ENCODE data around the gene RNF141. TPM values are rescaled to one million over a fixed set of nuclear protein-coding genes. Genes with fewer than 3 reads are reported as not detected.

RNF141 gene
- total RNA-seq, 1 experiment from 2014 or later: 29.8 TPM

DNA sequence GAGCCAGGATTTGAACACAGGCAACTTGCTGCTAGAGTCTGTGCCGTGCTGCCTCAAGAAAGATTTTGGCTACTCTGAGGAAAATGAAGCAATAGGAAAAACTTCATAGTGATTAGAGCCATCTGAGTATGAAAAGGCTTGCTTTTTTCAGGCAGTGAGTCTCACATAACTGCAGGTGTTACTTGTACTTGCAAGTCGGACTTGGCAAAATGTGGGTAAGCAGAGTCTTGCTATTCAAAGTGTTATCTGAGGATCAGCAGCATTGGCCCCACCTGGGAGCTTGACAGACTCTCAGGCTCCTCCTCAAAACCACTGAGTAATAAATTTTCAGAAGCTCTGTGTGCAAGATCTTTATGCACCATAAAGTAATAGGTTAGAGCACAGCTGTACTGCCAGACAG, 18.1 kb downstream of the RNF141 start:
- DNase-seq (ENCODE audit: low spot score): no peak

DNA sequence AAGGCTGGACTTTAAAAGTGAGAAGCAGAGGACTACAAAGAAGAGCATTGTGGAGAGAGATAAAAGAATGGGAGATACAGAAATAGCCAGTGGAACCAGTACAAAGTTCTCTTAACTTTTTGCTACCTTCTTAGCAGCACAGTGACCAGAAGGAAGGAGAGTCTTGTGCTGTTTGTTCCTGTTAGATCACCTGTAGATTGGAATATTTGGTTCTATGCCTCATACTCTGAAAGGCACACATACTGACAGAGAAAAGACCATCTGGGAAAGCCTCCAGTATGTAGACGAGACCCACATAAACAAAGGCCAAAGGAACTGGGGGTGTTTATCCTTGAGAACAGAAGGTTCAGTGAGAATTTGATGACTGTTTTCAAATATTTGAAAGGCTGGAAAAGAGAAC, 18.7 kb downstream of the RNF141 start:
- DNase-seq (ENCODE audit: low spot score): no peak

DNA sequence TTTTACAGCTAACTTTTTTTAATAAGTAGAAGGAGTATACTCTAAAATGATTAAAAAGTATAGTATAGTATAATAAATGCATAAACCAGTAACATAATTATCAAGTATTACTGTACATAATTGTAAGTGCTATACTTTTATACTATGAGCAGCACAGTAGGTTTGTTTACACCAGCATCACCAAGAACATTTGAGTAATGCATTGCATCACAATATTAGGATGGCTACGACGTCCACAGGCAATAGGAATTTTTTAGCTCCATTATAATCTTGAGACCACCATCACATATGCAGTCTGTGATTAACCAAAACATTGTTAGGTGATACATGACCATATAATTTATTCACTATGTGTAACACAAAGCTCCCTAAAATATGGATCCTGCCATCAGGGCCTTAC, 20.4 kb downstream of the RNF141 start:
- no peak for DNase-seq (ENCODE audit: low spot score)

GRCh38 chr11:10519630-10520029, 21.4 kb downstream of the RNF141 start:
- DNase-seq (ENCODE audit: low spot score): no peak

DNA sequence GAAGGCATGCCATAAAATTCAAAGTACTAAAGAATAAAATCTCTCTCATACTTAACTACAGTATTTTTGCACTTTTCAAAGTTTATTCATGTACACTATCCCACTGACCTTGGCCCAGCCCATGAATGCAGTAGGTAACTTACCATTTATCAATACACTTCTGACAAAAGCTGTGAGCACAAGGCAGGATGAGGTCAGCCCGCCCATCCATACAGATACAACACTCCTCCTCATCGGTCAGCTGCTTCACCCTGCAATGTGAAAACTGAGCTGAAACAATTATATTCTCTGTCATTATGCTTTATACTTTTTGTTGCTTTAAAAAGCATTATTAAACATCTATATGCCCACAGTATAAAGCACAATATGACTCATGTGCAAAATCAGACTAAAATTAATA, 22.1 kb downstream of the RNF141 start:
- no peak for DNase-seq (ENCODE audit: low spot score)

- DNase-seq (ENCODE audit: low spot score): no peak
Measured at GRCh38 chr11:10518123-10518522, 22.9 kb downstream of the RNF141 start.

DNA sequence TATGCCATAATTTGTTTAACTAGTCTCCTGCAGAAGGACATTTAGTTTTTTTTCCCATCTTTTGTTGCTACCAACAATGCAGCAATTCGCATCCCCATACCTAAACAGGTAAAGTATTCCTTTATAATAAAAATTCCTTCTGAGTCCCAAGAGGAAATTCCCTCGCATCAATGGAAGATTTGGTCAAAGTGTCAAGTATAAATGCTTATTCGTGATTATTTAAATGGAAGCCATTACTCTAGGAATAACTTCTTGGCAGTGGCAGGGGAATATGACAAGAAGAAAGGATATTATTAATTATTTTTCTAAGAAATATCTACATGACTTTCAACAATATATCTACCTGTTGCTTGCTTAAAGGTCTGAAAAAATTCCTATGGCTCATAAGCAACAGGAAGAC, 25.6 kb downstream of the RNF141 start:
- DNase-seq (ENCODE audit: low spot score): no peak

DNA sequence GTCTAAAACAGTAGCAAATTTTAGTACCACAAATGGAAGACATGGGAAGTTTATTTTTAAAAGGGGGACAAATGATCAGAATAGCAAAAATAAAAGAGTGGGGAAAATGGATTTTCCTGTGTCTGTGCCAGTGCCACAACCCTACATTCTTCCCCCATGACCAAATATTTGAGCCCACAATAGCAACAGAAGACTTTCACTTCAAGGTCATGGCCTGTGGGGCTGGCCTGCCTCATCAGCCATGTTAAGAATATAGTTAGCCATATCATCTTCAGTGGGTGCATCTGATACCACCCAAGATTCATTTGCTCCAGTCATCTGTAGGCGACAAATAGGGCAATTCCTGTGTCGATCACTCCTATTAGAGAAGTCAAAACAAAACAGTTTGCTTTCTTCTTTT, 26.3 kb downstream of the RNF141 start:
- no peak for DNase-seq (ENCODE audit: low spot score)

- no peak for DNase-seq (ENCODE audit: low spot score)
Measured at GRCh38 chr11:10514202-10514601, 26.8 kb downstream of the RNF141 start.

DNA sequence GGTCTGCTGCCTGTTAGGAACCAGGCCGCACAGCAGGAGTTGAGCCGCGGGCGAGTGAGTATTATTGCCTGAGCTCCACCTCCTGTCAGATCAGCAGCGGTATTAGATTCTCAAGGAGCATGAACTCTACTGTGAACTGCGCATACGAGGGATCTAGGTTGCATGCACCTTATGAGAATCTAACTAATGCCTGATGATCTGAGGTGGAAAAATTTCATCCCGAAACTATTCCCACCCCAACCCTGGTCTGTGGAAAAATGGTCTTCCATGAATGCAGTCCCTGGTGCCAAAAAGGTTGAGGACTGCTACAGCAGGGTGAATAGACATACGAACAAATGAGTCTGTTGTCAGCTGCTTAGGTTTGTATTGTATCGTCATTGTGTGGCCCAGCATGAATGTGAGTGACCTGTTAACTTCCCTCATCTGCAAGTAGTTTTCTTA, 29.8 kb downstream of the RNF141 start:
- DNase-seq (ENCODE audit: low spot score): no peak

DNA sequence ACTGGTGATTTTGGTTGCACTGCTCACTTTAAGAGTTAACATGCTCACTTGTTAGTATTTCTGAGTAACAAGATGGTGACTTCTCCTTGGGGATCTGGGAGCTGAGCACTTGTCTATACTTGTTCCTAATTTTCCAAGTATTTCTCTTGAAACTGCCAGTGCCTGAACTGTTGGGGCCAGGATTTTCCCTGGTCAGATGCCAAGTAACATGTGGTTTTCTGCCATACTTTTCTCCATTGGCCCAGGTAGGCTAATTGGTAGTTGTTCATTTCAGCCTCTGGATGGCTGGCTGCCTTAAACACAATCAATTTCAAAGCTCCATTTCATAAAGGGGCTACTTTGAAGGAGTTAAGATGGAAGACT, 35.0 kb downstream of the RNF141 start:
- no peak for DNase-seq (ENCODE audit: low spot score)

- no peak for DNase-seq (ENCODE audit: low spot score)
Measured at GRCh38 chr11:10505278-10506007, 35.5 kb downstream of the RNF141 start.

DNA sequence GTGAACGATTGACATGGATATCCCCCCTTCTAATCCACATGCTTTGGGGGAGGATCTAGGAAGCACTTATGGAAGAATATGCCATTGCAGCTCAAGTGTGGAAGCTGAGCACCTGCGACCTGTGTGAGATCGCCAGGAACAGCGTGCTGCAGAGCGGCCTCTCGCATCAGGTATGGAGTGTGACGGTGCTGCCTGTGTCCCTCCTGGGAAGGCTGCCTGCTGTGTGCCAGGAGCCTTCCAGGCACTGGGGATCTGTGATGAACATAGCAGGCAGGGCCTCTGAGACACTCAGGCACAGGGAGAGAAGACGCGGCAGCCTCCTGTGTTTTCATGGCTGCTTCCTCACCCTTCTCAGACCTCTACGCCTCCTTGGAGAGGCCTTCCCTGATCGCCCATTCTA, 36.5 kb downstream of the RNF141 start:
- no peak for DNase-seq (ENCODE audit: low spot score)

DNA sequence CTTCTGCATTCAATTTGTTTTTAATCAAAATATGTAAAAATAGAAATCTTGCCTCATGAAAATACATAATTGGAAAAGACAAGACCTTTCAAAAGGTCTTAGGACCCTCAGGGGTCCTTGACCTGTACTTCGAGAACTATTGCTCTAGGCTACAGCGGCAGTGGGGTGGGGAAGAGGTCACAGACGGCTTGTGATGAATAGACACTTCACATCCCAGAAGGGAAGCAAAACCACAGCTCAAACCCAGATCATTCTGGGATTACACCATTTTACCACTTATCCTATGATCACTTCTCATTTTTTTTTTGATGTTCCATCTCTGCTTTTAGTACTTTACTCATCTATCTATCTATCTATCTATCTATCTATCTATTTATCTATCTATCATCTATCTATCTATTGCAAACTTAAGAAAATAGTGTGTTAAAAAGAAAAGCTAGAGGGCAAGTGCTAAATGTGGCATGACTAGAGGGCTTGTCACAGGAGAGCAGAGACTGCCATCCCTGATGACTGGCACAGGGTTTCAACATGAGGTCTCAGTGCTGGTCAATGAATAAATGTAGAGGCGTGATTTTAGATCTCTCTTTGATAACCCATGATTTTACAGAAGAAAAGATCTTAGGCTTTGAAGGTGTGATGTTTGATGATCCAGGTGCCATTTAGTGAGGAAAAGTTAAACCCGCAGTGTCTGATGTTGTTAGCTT, 37.1 kb downstream of the RNF141 start:
- DNase-seq (ENCODE audit: low spot score): no peak

DNA sequence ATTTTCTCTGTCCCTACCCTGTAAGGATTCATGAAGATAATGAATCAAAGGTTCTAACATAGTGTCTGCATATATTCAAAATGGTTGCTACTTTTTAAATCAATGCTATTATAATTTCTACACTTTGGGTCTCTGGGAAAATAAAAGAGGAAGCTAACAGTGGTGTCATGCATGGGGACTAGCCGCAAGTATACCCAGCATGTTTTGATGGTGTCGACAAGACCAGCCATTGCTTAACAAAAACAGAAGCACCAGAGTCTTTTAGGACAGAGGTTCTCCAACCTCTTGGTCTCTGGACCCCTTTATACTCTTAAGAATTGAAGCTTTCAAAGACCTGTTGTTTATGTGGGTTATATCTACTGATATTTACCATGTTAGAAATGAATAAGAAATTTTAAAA, 37.8 kb downstream of the RNF141 start:
- DNase-seq (ENCODE audit: low spot score): no peak

DNA sequence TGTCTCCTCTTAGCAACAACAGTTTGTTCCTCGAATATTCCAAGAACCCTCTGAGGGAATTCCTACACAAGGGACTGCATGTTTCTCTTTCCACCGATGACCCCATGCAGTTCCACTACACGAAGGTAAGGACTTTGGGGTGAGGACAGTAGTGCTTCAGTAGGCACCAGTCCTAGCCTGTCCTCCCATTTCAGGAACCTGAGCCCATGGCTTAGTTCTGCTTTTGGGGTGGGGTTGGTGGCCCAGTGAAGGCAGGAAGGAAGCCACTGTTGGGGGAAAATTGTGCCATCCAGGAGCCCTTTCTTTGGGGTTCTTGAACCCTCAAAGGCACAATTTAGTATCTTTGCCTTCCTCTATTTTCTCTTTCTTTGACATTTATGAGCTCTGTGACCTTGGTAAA, 38.2 kb downstream of the RNF141 start:
- DNase-seq (ENCODE audit: low spot score): no peak

- DNase-seq (ENCODE audit: low spot score): no peak
Measured at GRCh38 chr11:10502065-10502680, 38.8 kb downstream of the RNF141 start.

- DNase-seq (ENCODE audit: low spot score): no peak
Measured at GRCh38 chr11:10500757-10501684, 40.0 kb downstream of the RNF141 start.

DNA sequence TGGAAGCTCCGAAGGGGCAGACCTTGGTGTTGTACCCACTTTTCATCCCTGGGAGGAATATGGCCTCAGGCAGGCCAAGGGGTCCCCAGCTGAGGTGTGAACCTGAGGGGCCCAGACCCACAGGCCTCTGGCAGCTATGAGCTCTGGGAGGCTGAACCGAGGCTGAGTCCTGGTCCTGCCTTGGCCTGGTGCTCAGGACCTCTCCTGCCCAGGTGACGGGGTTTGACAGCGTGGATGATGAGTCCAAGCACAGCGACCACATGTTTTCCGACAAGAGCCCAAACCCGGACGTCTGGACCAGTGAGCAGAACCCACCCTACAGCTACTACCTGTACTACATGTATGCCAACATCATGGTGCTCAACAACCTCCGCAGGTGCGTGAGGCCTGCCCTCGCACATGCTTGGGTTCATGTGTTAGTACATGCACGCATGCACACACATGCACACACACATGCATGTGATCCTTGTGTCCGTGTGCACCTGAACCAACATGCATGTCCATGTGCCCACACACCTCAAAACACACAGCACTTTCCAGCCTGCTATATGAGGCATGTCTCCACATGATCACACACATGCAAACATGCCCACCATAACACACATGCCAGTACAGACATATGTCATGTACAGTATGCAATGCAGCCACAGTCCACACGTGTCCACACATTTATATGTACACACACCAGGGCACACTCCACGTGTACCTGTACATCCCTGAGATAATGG, 40.9 kb downstream of the RNF141 start:
- DNase-seq (ENCODE audit: low spot score): no peak

DNA sequence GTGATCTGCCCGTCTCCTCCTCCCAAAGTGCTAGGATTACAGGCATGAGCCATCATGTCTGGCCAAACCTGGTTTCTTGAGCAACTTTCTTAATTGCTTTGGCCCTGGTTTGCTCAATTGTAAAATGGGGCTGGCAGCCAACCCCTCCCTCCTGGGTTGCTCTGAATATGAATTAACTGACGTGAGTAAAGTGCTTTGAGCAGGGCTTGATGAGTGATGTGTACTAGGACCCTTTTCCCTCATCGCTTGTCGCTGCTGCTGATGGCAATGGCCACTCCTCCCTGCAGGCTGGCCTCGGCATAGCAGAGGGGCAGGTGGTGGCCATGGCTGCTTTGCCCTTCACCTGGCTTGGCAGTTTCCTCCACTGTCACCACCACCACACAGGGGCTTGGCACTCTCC, 41.5 kb downstream of the RNF141 start:
- DNase-seq (ENCODE audit: low spot score): no peak

Measured in H4 (cell line).